ENCODE measurements around the gene PRRX2. TPM values are rescaled to one million over a fixed set of nuclear protein-coding genes. Genes with fewer than 3 reads are reported as not detected.

Gene PRRX2
- total and polyA plus RNA-seq, 2 donors (not counting 1 experiment from before 2014, with no cell fraction given) = not detected

DNA sequence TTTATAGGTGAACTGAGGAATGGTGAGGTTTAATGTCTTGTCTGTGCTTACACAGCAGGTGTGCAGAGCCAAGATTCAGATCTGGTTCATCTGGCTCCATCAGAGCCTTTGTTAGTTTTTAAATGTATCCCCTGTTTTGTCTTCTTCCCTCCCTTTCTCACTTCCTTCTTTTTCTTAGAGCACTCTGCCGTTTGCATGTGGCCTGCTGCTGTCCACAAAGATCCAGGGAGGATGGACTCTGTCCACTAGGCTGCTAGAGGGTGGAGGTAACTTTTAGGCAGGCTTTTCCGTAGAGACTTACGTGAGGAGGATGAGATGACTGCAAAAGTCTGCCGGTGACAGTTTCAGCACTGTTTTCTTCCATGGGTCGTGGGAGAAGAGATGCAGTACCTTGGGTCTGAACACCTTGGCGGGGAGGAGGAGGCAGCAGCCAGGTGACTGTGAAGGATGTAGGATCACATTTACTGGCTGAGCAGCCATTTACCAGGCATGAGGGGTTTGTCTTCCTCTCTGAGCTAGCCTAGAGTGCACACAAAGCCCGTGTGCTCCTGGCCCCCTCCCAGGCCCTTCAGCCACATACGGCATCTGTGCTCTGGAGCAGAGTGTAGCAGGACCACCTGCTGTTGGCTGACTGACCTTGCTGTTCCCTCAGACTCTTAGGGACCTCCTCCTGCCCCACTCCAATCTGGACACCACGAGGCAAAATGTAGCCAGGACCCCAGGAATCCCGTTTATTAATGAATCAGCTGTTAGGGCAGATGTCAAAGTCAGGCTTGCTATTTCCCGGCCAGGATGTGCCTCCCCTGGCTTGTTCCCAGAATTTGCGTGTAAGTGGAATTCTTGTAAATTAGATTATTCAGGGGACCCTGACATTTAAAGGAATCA, 37.6 kb upstream of the PRRX2 start:
- Histone ChIP-seq H3K4me2 (replicated peaks; ENCODE audit: low read depth, low read length, poor library complexity, severe bottlenecking) (peak overlapping the region; percentile 94), H3K36me3 (replicated peaks in 1 of 2; ENCODE audit: control extremely low read depth in 1 of 2, control insufficient read depth in 1 of 2, extremely low read depth in 1 of 2, insufficient read depth in 2 of 2, low read length in 1 of 2) (peaks cover 0 to 17% of the 10 kb centered on the region in 2 experiments), H3K79me2 (ENCODE audit: control insufficient read depth, insufficient read depth, low read length) (peaks cover 74% of the 10 kb centered on the region), H2AFZ (ENCODE audit: insufficient read depth, low read depth, low read length, poor library complexity, severe bottlenecking) (no peak overlapping the region), H3K9me3 (ENCODE audit: control extremely low read depth in 1 of 3, control insufficient read depth in 2 of 3, insufficient read depth in 1 of 3, low read length in 2 of 3) (no peaks in the 10 kb centered on the region), H3K27me3 (replicated peaks in 1 of 4; ENCODE audit: control extremely low read depth in 1 of 4, control insufficient read depth in 3 of 4, insufficient read depth in 4 of 4, low read length in 3 of 4) (no peaks in the 10 kb centered on the region), H3K27ac (ENCODE audit: low read length in 2 of 2) (peak overlapping the region in 1 of 2 donors; percentile 99), H3K4me1 (ENCODE audit: control insufficient read depth in 2 of 2, insufficient read depth in 2 of 2, low read length in 2 of 2) (peaks cover 29 to 34% of the 10 kb centered on the region in 2 donors), H3K4me3 (ENCODE audit: control extremely low read depth in 1 of 5, extremely low read depth in 1 of 5, insufficient read depth in 1 of 5, low read depth in 2 of 5, low read length in 4 of 5) (peak overlapping the region in 1 of 5 experiments; percentile 89), H3K9ac (ENCODE audit: low read length) (no peak overlapping the region), H4K20me1 (ENCODE audit: control insufficient read depth, insufficient read depth, low read length, poor library complexity, severe bottlenecking) (peaks cover 60% of the 10 kb centered on the region)
- Mint-ChIP-seq H3K4me3 (peak overlapping the region; percentile 84), H3K27ac (peak overlapping the region; percentile 72), H3K27me3 (peaks cover 4% of the 10 kb centered on the region), H3K4me1 (peaks cover 58% of the 10 kb centered on the region), H3K9me3 (ENCODE audit: insufficient read depth) (no peaks in the 10 kb centered on the region)
- WGBS (ENCODE audit: insufficient coverage) = 83% methylated on average over 10 of the region's 12 CpGs
- no peak for ATAC-seq (ENCODE audit: low read depth)
- intact Hi-C loops (cut with micrococcal nuclease) = loop anchor here (5.0 to 10.0 kb wide), 3 partner anchors 155 to 683 kb away; partner anchors contain the start of genes DOLK, NUP188 and TOR1B
- TF ChIP-seq EZH2 (IDR thresholded peaks at IDR 0.05; ENCODE audit: borderline replicate concordance, insufficient read depth, low read depth, low read length, poor library complexity, severe bottlenecking) = no peak
- TF ChIP-seq, protein P1, sequence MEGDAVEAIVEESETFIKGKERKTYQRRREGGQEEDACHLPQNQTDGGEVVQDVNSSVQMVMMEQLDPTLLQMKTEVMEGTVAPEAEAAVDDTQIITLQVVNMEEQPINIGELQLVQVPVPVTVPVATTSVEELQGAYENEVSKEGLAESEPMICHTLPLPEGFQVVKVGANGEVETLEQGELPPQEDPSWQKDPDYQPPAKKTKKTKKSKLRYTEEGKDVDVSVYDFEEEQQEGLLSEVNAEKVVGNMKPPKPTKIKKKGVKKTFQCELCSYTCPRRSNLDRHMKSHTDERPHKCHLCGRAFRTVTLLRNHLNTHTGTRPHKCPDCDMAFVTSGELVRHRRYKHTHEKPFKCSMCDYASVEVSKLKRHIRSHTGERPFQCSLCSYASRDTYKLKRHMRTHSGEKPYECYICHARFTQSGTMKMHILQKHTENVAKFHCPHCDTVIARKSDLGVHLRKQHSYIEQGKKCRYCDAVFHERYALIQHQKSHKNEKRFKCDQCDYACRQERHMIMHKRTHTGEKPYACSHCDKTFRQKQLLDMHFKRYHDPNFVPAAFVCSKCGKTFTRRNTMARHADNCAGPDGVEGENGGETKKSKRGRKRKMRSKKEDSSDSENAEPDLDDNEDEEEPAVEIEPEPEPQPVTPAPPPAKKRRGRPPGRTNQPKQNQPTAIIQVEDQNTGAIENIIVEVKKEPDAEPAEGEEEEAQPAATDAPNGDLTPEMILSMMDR (IDR thresholded peaks at IDR 0.05) = no peak
- CTCF ChIA-PET = interaction anchor here (1.1 to 12.5 kb wide), 5 partner anchors 10 to 493 kb away, joined by 3 to 269 read pairs (median 5); partner anchors contain the start of gene ASB6
- no peak for DNase-seq
- POLR2A ChIA-PET = interaction anchor here (0.6 to 1.1 kb wide), 2 partner anchors 329 to 450 kb away, joined by 3 to 6 read pairs; partner anchors contain the start of gene IER5L
